Vein endothelial cell (primary cell): ENCODE data around the gene CENPF. TPM values are rescaled to one million over a fixed set of nuclear protein-coding genes. Genes with fewer than 3 reads are reported as not detected.

Experiments
- total RNA-seq: library from RNA; depleted of rRNA; stranded (reverse); fragments of >200 nt; gene quantifications from 2 replicates; pipeline ENCODE4 v1.2.3, GENCODE V29; 2012

CENPF gene, protein sequence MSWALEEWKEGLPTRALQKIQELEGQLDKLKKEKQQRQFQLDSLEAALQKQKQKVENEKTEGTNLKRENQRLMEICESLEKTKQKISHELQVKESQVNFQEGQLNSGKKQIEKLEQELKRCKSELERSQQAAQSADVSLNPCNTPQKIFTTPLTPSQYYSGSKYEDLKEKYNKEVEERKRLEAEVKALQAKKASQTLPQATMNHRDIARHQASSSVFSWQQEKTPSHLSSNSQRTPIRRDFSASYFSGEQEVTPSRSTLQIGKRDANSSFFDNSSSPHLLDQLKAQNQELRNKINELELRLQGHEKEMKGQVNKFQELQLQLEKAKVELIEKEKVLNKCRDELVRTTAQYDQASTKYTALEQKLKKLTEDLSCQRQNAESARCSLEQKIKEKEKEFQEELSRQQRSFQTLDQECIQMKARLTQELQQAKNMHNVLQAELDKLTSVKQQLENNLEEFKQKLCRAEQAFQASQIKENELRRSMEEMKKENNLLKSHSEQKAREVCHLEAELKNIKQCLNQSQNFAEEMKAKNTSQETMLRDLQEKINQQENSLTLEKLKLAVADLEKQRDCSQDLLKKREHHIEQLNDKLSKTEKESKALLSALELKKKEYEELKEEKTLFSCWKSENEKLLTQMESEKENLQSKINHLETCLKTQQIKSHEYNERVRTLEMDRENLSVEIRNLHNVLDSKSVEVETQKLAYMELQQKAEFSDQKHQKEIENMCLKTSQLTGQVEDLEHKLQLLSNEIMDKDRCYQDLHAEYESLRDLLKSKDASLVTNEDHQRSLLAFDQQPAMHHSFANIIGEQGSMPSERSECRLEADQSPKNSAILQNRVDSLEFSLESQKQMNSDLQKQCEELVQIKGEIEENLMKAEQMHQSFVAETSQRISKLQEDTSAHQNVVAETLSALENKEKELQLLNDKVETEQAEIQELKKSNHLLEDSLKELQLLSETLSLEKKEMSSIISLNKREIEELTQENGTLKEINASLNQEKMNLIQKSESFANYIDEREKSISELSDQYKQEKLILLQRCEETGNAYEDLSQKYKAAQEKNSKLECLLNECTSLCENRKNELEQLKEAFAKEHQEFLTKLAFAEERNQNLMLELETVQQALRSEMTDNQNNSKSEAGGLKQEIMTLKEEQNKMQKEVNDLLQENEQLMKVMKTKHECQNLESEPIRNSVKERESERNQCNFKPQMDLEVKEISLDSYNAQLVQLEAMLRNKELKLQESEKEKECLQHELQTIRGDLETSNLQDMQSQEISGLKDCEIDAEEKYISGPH (N-terminal part only)
- 20.9 and 45.8 TPM in 2 replicates for total RNA-seq

DNA sequence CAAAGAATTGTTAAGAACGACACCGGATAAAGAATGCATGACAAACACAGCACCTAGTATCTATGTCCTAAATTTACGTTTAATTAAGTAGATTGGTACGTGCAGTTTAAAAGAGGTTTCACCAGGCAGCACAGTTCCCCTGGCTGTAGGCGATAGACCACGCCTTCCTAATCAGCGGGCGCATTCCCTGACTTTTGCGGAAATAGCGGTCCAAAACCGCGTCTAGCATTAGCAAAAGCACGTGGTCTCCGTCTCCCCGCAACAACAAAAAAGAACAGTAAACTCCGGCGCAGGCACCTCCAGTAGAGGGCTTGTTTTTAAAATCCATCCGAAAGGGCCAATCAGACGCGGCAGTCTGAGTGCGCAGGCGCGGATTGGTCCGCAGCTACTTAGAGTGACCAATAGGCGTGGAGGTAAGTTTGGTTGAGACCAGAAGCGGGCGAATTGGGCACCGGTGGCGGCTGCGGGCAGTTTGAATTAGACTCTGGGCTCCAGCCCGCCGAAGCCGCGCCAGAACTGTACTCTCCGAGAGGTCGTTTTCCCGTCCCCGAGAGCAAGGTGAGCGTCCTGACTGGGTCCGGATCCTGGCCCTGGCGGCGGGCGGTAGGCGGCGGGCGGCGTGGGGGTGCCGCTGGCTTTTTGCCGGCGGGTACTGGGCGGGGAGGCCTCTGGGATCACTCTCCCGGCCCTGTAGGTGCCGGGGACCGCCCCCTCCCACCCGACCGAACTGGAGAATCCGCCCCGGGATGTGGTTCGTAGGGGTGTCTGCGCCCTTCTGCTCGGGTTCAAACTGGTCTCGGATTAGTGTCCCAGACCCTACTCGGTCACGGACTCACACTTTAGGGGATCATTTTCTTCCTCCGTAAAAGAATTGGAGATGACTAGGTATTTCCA, at the start of gene CENPF:
Gene CENPF (plus strand): TSS at position 432 of the 894 bp plus-strand sequence. CDS start 10,560 bp downstream, outside the sequence.

Other genes starting within 250 kb of the CENPF start
- gene PTPN14, start 51.6 kb upstream of the CENPF start, total RNA-seq = 93.8 and 108 TPM in 2 replicates